Activated T-cell treated with anti-CD3 and anti-CD28 coated beads, Interleukin-2, amount 50 U/mL, for 1 hour (primary cell): ENCODE data around the gene EID1.

Experiments
- DNase-seq: peaks from one replicate; pipeline ENCODE4 v3.0.0-alpha.2; 2020

Gene EID1

GRCh38 chr15:48914717-48915116 lies 36.8 kb downstream of the EID1 start:
- no peak for DNase-seq

GRCh38 chr15:48915861-48916260 lies 37.9 kb downstream of the EID1 start:
- no peak for DNase-seq

GRCh38 chr15:48916721-48917120 lies 38.8 kb downstream of the EID1 start:
- DNase-seq = no peak

- DNase-seq = no peak
These were observed 44.1 kb downstream of the EID1 start for GRCh38 chr15:48922046-48922445.

GRCh38 chr15:48924528-48925393 lies 46.8 kb downstream of the EID1 start:
- DNase-seq = no peak

GRCh38 chr15:48925714-48926223 lies 47.8 kb downstream of the EID1 start:
- DNase-seq = no peak

- DNase-seq = no peak
These were observed 51.1 kb downstream of the EID1 start for GRCh38 chr15:48928877-48929538.

GRCh38 chr15:48929661-48930060 lies 51.7 kb downstream of the EID1 start:
- DNase-seq = no peak
